Thyroid gland (tissue), 4 donors: ENCODE data around the gene ARFGAP2.

Source experiments
- CTCF ChIP-seq, 6 experiments: fragments of 200-600 bp in 3 of 6; fragments of 450-650 bp in 3 of 6; sonication (generic) in 3 of 6; IDR thresholded peaks; one replicate each; pipeline ENCODE4 v1.5.1; 2016 to 2019; ENCODE audit warnings: antibody characterized with exemption in 6 of 6, mild to moderate bottlenecking in 2 of 6, inconsistent platforms in 1 of 6, moderate library complexity in 1 of 6
- POLR2A ChIP-seq, 2 donors: fragments of 450-650 bp; IDR thresholded peaks; one replicate each; pipeline ENCODE4 v1.6.1; 2017; ENCODE audit warnings: antibody characterized with exemption in 2 of 2, mild to moderate bottlenecking in 2 of 2, moderate library complexity in 1 of 2

DNA sequence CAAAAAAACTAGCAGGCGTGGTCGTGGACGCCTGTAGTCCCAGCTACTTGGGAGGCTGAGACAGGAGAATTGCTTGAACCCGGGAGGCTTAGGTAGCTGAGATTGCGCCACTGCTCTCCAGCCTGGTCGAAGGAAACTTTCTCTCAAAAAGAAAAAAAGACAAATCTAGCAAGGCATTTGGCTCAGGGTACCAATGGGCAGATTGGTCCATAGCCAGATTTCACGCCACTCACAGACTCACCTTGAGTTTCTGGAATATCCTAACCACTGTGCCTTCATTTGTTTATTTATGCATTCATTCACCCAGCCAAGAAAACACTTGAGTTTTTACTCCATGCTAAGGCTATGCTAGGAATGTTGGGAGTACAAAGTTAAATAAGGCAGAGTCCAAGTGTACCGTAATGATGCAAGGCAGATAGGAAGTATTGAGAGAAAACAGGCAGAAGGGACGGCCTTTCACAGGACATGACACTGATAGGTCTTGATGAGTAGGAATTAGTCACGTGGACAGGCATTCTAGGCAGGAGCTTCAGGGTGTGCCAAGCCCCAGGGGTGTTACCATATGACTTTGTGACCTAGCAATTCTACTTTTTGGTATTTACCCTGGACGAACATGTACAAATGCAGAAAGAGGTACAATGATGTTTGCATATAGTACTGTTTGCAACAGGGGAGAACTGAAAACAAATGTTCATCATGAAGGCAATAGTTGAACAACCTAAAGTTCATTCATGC is 12.6 kb upstream of the ARFGAP2 start:
- TF ChIP-seq CTCF (IDR thresholded peaks at IDR 0.05) (no peak), POLR2A (IDR thresholded peaks at IDR 0.05) (peak in 1 of 2 donors; percentile 39)
